ENCODE data around the gene SIKE1.
A peak's percentile ranks its signal among the peaks of the same experiment; 100 is the strongest.

The SIKE1 gene

DNA sequence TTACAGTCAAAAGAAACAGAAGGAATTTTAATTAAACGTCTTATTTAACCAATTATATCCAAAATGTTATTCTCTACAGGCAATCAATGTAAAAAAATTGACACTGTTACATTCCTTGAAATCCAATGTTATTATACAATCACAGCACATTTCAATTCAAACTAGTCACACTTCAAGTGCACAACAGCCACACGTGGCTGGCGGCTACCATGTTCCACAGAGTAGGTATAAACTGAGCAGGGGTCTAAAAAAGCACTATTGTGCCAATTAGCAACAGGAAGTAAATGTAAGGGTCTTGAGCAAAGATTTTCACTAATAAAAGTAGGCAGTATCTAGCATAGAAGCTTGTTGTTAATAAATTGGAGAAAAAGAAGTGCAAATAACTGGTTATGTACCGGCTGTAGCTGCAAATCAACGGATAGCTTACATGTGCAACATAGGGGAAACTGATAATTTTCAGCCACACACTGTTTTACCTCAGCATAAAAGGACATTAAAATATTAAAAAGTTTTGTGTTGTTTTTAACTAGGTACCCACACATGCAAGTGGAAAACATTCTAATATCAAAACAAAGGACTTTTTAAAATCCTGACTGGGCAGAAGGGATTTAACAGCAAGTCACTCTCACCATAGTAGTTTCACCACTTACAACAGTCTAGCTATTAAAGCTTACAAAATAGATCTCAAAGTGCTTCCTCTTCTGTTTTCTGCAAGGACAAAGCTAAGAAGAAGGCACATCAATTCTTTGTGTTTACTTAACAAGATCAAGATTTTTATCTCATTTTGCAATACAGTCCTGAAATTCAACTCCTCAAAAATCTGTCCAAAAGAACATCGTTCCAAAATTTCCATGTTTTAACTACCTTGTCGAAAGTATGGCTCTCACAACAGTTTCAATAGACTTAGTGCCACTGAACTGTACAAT lies 25.2 kb downstream of the SIKE1 start:
- DNase-seq (ENCODE audit: low read depth in 2 of 2), result no peak

DNA sequence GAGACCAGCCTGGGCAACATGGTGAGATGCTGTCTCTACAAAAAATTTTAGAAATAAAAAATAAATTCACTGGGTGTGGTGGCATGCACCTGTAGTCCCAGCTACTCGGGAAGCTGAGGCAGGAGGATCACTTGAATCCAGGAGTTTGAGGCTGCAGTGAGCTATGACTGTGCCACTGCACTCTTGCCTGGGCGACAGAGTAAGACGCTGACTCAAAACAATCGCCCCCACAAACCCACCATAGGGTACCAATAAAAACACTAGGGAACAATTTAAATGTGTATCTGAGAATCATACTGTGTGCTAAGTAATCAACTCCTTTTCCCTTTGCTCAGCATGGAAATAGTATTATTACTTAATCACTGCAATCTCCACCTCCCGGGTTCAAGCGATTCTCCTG lies 26.8 kb downstream of the SIKE1 start:
- DNase-seq (ENCODE audit: low read depth in 2 of 2), result peak in 1 of 2 donors; percentile 12

DNA sequence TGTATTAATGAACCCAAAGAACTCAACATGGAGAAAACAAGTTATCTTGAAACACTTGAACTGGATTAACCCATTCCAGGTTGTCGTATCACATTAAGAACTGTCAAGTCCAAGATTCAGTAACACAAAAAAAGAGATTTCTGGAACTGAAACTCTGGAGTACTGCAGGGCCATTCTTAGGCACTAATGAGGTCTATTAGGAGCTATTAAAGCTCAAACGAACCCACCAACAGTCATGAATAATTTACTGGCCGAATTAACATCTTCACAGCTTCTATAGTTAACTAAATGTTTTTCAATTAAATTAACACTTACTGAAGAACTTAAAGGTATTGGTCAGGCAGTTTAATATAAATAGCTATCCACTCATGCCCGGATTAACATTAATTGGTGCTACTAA lies 27.3 kb downstream of the SIKE1 start:
- no peak for DNase-seq (ENCODE audit: low read depth in 2 of 2)

DNA sequence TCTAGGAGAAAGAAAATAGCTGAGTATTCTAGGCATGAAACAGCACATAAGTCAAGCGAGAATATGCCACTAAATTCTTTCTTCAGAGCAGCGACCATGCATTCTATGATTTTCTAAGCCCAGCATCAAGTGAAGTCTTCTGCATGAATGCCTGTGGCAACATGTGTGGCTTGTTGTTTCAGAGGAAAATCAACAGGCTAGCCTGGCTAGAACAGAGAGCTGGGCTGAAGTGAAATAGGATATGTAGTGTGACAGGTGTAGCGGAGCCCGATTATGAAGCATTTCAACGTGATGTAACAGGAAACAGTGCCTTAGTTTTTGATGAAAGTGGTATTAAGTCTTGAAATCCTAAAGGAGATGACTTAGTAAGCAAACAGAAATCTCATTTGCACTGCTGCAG lies 29.7 kb downstream of the SIKE1 start:
- DNase-seq (ENCODE audit: low read depth in 2 of 2), result no peak

DNA sequence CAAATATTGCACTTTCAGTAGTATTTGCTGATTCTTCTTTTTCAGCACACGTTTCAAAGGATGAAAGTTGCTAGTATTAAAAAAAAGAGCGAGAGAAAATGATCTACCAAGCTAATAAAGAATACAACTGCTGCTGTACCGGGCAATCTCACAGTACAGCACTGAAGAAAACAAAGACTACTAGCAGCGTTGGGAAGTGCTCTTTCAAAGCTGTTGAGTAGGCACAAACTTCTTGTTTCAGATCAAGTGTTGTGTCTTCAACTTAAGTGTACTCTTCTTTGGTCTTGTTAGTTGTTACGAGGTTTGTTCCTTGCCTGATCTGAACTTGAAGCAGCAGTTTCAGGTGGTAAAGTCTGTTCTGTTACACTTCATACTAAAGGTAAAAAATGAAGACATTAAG lies 30.6 kb downstream of the SIKE1 start:
- no peak for DNase-seq (ENCODE audit: low read depth in 2 of 2)

DNA sequence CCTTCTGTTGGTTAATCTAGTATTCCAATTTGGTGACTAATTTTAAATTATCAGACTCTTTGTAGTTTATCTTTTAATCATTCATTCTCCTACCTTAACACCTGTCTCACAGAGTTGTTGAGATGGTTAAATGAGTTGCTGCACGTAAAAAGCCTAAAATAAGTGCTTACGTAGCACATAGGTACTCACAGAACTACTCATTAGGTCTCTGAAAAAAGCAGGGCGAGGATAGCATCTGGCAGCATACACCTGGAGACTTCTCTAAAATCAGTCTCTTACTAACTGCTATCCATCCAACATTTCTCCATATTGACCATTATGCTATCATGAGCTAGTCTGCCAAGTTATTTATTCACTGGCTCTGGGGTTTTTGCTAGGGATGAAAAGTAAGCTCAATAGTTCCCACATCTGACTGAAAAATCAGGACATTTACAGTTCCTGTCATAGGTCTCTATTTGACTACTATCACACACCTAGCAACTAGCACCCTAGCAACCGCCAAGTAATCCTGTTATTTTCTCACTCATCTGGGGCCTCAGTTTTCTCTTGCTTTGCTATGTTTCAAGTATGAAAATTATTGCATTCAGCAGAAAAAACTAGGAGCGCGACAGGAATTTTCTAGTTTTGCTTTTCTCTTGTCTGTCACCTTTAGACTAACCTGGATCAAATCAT lies 33.9 kb downstream of the SIKE1 start:
- DNase-seq (ENCODE audit: low read depth in 2 of 2), result no peak

DNA sequence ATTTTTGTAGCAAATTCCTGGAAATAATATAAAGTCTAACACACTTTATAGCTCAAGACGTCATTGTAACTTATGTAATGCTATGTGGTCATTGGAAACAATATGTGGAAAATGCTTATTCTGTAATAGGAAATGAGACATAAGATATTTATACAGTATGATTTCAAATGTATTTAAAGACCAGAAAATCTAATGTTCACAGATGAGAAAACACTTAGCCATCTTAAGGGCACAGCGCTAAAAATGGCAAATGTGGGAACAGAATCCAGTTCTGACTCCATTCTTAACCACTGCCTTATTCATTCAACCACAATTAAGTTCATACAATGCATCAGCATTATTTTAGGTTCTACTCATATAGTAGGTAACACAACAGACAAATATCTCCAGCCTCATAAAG lies 35.2 kb downstream of the SIKE1 start:
- DNase-seq (ENCODE audit: low read depth in 2 of 2), result no peak

DNA sequence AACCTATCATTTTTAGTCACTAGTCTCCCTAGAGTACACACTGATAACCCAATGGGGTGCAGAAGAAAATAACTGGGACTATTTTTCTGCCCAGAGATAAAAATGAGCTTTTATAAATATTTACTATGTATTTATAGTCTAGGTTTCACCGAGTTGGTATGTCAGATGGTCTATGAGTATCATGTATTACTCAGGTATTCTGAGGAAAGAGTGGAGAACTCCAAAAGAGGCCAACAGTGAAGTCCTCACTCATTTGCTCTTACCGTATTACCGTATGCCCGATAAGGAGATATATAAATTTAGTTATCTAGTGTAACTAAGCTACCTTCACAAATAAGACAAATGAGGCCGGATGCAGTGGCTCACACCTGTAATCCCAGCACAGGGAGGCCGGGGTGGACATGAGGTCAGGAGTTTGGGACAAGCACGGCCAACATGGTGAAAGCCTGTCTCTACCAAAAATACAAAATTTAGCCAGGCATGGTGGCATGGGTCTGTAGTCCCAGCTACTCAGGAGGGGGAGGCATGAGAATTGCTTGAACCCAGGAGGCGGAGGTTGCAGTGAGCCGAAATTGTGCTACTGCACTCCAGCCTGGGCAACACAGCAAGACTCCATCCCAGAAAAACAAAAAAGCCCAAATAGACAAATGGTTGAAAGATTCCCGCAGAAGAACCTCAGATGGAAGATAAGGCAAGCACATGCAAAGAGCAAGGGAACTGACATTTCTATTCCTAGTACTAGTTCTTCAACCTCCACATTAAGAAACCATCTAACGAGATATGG lies 38.3 kb downstream of the SIKE1 start:
- no peak for DNase-seq (ENCODE audit: low read depth in 2 of 2)

DNA sequence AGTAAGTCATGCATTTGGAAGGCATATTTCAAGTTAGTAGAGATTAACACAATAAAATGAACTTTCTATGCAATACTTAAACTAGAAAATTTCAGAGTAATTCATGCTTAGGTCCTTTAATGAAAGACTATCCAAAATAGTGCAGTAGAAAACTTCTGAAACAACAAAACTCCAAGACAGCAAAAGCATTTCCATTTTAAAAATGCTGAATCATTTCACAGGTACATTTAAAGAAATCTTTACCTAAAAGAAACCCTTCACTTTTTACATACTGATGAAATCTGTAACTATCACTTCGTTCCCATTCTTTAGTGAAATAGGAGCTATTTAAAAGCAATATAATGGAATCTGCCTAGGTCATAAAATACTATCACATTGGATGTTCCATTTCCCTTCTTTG lies 40.2 kb downstream of the SIKE1 start:
- DNase-seq (ENCODE audit: low read depth in 2 of 2), result no peak

DNA sequence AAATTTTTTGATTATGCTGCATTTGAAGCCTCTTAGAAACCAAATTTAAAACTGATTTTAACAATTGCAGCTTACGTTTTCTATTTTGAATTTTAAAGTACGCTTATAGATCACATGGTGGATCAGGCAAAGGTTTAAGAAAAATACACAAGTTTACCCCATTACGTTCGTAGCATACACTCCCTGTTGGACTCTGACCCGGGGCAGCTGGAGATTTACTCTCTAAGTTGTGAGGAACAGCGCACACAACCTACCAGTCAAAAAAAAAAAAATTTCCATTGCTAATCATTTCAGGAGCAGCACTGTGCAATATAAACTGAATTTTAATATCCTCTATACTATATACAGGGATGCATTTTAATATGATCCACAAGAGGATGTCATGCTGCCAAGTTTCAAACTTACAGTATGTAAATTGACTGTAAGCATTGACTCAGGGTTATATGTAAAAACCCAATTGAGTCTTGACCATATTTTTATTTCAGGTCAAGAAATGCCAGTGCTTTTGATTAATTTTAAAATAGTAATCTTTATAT lies 43.1 kb downstream of the SIKE1 start:
- DNase-seq (ENCODE audit: low read depth in 2 of 2), result no peak

DNA sequence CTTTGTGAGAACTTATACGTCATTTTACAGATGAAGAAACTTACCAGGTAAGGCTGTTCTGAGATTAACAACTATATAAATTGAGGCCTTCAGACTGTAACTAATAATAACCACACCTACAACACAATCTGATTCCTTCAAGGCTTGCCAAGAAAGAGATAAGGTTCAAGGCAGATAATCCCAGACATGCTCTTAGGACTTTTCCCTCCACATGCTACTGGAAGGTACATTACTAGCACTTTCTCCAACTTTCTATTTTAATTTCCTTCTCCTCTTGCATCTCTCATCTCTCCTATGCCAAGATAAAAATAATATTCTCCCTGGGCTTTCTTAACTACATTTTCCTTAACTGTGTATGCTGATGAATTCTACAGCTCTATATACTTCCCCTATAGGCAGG lies 45.0 kb downstream of the SIKE1 start:
- no peak for DNase-seq (ENCODE audit: low read depth in 2 of 2)

DNA sequence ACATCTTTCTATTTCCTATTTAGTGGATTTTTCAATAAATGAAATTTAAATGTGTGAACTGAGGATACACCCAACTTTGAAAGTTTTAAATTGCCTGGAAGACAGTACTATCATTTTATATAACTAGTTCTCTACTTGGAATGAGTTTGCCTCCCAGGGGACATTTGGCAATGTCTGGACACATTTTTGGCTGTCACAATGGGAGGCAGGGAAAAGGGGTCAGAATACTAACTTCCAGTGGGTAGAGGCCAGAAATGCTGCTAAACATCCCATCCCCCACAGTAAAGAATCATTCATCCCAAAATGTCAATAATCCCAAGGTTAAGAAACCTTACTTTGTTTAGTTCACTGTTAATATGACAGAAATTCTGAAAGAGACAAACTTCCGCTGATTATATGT lies 50.7 kb downstream of the SIKE1 start:
- no peak for DNase-seq (ENCODE audit: low read depth in 2 of 2)

DNA sequence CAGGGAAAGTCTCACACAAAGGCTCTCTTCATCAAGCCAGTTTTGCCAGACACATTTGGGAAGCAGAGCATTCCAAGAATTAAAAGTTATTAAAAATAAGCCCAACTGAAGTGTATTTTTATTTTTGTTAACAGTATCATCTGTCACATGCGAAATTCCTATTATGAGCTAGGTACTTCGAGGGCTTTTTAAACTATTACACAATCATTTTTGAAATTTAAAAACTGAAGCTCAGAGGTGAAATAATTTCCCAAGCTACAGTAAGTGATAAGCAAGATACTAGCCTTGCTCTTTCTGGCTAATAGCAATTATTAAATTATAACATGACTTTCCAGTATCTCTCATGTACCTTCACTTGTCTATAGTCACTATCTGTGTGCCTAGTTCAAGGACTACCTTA lies 51.9 kb downstream of the SIKE1 start:
- DNase-seq (ENCODE audit: low read depth in 2 of 2), result no peak

DNA sequence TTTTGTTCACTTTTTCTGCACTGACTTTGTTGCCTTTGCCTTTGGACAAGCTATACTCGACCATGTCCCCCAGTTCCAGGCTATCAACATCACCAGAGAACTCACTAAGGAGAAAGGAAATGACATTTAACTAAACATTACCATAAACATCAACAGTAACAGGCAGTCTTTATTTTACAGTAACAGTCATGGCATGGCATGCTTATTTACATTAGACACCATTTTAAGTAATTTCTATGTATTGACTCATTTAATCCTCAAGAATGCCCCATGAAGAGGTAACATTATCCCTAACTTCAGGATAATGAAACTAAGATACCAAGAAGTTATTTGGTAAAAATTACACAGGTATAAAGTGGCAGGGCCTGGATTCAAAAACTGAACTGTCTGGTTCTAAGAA lies 55.3 kb downstream of the SIKE1 start:
- DNase-seq (ENCODE audit: low read depth in 2 of 2), result no peak

DNA sequence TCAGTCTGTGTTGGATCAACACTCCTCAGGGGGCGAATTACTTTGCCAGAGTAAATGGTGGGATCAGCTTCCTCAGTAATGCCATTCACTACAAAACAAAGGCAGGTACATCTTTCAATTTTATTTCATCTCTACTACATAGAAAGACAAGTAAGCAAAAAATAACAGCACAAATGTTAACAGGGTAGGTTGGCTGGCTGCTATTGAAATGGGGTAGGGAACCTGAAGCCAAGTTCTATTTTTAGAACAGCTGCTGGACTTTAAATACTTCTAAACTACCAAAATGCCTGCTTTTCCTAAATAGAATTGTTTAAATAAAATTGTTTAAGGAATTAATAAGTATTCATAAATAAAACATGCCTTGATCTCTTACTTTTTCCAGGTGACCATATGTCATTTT lies 56.6 kb downstream of the SIKE1 start:
- DNase-seq (ENCODE audit: low read depth in 2 of 2), result no peak

DNA sequence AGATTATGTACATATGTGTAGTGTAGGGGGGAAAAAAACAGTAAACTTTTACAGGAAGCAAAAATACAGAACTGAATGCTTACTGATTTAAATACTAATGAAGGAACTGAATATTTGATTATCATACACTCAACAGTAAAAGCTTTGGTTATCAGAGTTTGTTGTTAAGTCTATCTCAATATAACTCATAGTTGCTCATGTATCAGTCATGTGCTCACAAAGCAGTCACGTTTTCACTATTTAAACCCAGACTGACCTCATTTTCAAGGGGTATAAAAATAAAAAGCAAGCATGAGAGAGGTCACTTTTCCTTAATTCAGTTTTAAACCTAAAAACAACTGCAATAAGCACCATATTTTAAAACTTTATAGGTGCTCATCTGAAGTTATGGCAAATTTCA lies 57.0 kb downstream of the SIKE1 start:
- DNase-seq (ENCODE audit: low read depth in 2 of 2), result no peak

DNA sequence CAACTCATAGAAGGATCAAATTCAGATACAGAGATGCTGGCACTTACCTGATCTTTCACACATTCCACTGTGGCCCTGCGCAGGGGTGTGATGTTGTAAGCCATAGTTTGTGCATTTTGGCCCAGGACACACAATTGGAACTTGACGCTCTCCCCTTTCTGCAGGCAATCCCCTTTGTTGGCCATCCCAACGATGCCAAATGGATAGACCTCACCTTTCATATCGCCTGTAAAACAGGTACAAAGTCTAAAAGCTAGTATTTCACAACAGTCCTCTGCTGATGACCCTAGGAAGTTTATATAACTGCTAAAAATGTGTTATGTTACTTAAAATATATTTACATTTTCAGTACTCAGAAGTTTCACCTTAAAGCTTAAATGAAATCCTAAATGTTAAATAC lies 60.0 kb downstream of the SIKE1 start:
- no peak for DNase-seq (ENCODE audit: low read depth in 2 of 2)

Data from stimulated activated CD8-positive, alpha-beta memory T cell treated with anti-CD3 and anti-CD28 coated beads, Interleukin-7, amount 100 ng/mL, for 4 hours (primary cell).